B cell (primary cell): Measurements from ENCODE around the gene TBL1XR1. TPM values are rescaled to one million over a fixed set of nuclear protein-coding genes. Genes with fewer than 3 reads are reported as not detected.

Experiments used
- ATAC-seq: fragments of 200-7000 bp; cut with Tn5 transposase; one replicate; pipeline ENCODE4 v1.10.0; 2021; ENCODE audit warnings: low read depth, mild to moderate bottlenecking, moderate number of reproducible peaks, moderate library complexity
- CTCF ChIA-PET: fragments of 350-600 bp; sonication (Branson Sonifier 250); formaldehyde crosslinking; loops from one replicate; lab custom pipeline; 2021; ENCODE audit warnings: antibody characterized with exemption, inconsistent platforms; lab: Charles Lee
- POLR2A ChIA-PET: fragments of 350-600 bp; sonication (Branson Sonifier 250); formaldehyde crosslinking; loops from one replicate; lab custom pipeline; 2021; ENCODE audit warnings: antibody characterized with exemption; lab: Charles Lee
- DNase-seq: peaks from one replicate; pipeline ENCODE4 v3.0.0; 2013
- H2AFZ ChIP-seq: 2 replicates; pipeline ENCODE4 v1.6.1; 2012; ENCODE audit warnings: mild to moderate bottlenecking, low read depth, low read length; ENCODE audit not compliant: insufficient read depth, poor library complexity, severe bottlenecking
- H3K27ac ChIP-seq, 2 donors: 1 replicate in 1 of 2; 2 replicates in 1 of 2; pipeline ENCODE4 v1.5.1; 2012 to 2013; ENCODE audit warnings: low read length in 2 of 2, mild to moderate bottlenecking in 2 of 2, moderate library complexity in 1 of 2
- H3K27me3 ChIP-seq, 4 experiments: fragments of 200-600 bp in 1 of 4; sonication (generic) in 1 of 4; replicated peaks in 1 of 4; 1 replicate in 2 of 4; 2 replicates in 2 of 4; pipeline versions ENCODE4 v1.6.1 to v1.7.0; 2013 to 2016; ENCODE audit warnings: low read length in 3 of 4, mild to moderate bottlenecking in 2 of 4, mixed read lengths in 1 of 4, moderate library complexity in 1 of 4; ENCODE audit not compliant: insufficient read depth in 4 of 4, control insufficient read depth in 3 of 4; ENCODE audit errors: control extremely low read depth in 1 of 4
- H3K36me3 ChIP-seq, 2 experiments: replicated peaks in 1 of 2; 1 replicate in 1 of 2; 2 replicates in 1 of 2; pipeline versions ENCODE4 v1.6.1 to v1.7.1; 2013; ENCODE audit warnings: low read length in 1 of 2; ENCODE audit not compliant: insufficient read depth in 2 of 2, control insufficient read depth in 1 of 2; ENCODE audit errors: control extremely low read depth in 1 of 2, extremely low read depth in 1 of 2
- H3K4me1 ChIP-seq, 2 donors: fragments of 200-600 bp in 1 of 2; sonication (generic) in 1 of 2; 1 replicate in 1 of 2; 2 replicates in 1 of 2; pipeline versions ENCODE4 v1.5.1 to v1.6.1; 2013 to 2017; ENCODE audit warnings: low read length in 2 of 2; ENCODE audit not compliant: control insufficient read depth in 2 of 2, insufficient read depth in 2 of 2
- H3K4me2 ChIP-seq: replicated peaks from 2 replicates; pipeline ENCODE3; 2012; ENCODE audit warnings: mild to moderate bottlenecking, low read depth, low read length; ENCODE audit not compliant: poor library complexity, severe bottlenecking
- H3K4me3 ChIP-seq, 5 experiments: fragments of 200-600 bp in 1 of 5; sonication (generic) in 1 of 5; 1 replicate in 3 of 5; 2 replicates in 2 of 5; pipeline versions ENCODE4 v1.5.1 to v1.7.0; 2011 to 2016; ENCODE audit warnings: low read length in 4 of 5, mild to moderate bottlenecking in 4 of 5, low read depth in 2 of 5, control low read depth in 1 of 5, moderate library complexity in 1 of 5; ENCODE audit not compliant: insufficient read depth in 1 of 5; ENCODE audit errors: control extremely low read depth in 1 of 5, extremely low read depth in 1 of 5
- H3K79me2 ChIP-seq: fragments of 200-600 bp; sonication (generic); one replicate; pipeline ENCODE4 v1.6.0; 2016; ENCODE audit warnings: low read length; ENCODE audit not compliant: control insufficient read depth, insufficient read depth
- H3K9ac ChIP-seq: fragments of 200-600 bp; sonication (generic); 2 replicates; pipeline ENCODE4 v1.6.1; 2017; ENCODE audit warnings: mild to moderate bottlenecking, low read length, moderate library complexity
- H3K9me3 ChIP-seq, 3 donors: one replicate each; pipeline versions ENCODE4 v1.6.1 to v1.7.1; 2013; ENCODE audit warnings: low read length in 2 of 3; ENCODE audit not compliant: control insufficient read depth in 2 of 3, insufficient read depth in 1 of 3; ENCODE audit errors: control extremely low read depth in 1 of 3
- H4K20me1 ChIP-seq: 2 replicates; pipeline ENCODE4 v1.6.0; 2012; ENCODE audit warnings: mild to moderate bottlenecking, low read length; ENCODE audit not compliant: insufficient read depth, control insufficient read depth, poor library complexity, severe bottlenecking
- H3K27ac Mint-ChIP-seq: one replicate; pipeline ENCODE4 v1.8.0; 2021; ENCODE audit warnings: mixed read lengths
- H3K27me3 Mint-ChIP-seq: one replicate; pipeline ENCODE4 v1.8.0; 2021; ENCODE audit warnings: mixed read lengths
- H3K4me1 Mint-ChIP-seq: one replicate; pipeline ENCODE4 v1.8.0; 2021; ENCODE audit warnings: mixed read lengths
- H3K4me3 Mint-ChIP-seq: one replicate; pipeline ENCODE4 v1.8.0; 2021; ENCODE audit warnings: mixed read lengths
- H3K9me3 Mint-ChIP-seq: one replicate; pipeline ENCODE4 v1.8.0; 2022; ENCODE audit warnings: mixed read lengths; ENCODE audit not compliant: insufficient read depth
- EZH2 ChIP-seq: IDR thresholded peaks from 2 replicates; pipeline ENCODE4 v1.6.1; 2012; ENCODE audit warnings: borderline replicate concordance, low read depth, mild to moderate bottlenecking, moderate library complexity, low read length; ENCODE audit not compliant: insufficient read depth, poor library complexity, severe bottlenecking
- WGBS: methylation state at CpG from one replicate; pipeline ENCODE4 v1.1.5; 2013; ENCODE audit warnings: missing lambda C conversion rate; ENCODE audit not compliant: insufficient coverage; 5-methylcytosine and 5-hydroxymethylcytosine counted together
- intact Hi-C: fragments of 100-400 bp; cut with micrococcal nuclease; formaldehyde crosslinking; loops from one replicate; pipeline ENCODE4 v1.10.0; 2022
- polyA plus RNA-seq: library from polyadenylated mRNA; depleted of rRNA; stranded (reverse); fragments of >200 nt; gene quantifications from 2 replicates; pipeline ENCODE4 v1.2.3, GENCODE V29; 2012
- total RNA-seq, 2 donors: library from RNA; stranded (reverse); fragments of 120-200 nt in 1 of 2; gene quantifications; 1 replicate in 1 of 2; 2 replicates in 1 of 2; pipeline versions ENCODE4 v1.2.3 to v1.2.4, GENCODE V29; 2013 to 2022
- TF ChIP-seq, protein P1 (sequence below): fragments of 200-600 bp; IDR thresholded peaks from one replicate; pipeline ENCODE4 v1.8.0; 2022; ENCODE audit warnings: antibody characterized with exemption, mild to moderate bottlenecking

Gene TBL1XR1
- total and polyA plus RNA-seq, 2 donors (not counting 1 experiment from before 2014, with no cell fraction given) = 17.6 to 128 TPM

DNA sequence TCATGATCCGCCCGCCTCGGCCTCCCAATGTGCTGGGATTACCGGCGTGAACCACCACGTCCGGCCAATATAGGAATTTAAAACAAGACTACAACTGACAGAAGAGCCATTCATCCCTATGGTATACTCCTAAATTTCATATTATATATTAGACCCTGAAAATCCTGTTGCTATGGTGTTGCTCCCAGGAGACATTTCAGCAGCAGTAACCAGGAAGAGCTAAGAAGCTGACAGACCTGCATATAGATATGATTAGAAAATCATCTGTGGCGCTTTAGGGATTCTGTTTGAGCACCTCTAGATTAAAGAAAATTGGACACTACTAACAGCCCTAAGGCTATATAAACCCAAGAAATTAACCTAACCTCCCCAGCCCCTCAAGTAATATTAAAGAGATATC is 38.8 kb downstream of the TBL1XR1 start:
- H3K27ac Mint-ChIP-seq = no peak overlapping the region
- 100% methylated on average over 3 of the region's 8 CpGs for WGBS

DNA sequence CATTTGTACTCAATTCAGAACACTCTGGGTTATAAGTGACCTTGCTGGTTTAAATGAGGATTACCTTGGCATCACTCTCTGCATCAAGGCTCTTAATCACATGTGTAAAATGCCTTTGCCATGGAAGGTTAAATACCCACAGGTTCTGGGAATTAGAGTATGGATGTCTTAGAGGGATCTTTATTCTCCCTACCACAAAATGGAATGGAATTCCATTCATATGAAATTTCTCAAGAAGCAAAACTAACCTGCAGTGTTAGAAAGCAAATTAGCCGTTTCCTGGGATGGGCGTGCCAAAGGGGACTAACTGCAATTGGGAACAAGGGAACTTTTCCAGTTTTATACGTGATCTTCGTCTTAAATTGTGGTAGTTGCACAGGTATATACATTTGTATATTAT is 39.8 kb downstream of the TBL1XR1 start:
- no CpG with 5 or more reads among the region's 4 CpGs for WGBS
- Mint-ChIP-seq H3K9me3 (peaks cover 2% of the 10 kb centered on the region), H3K27me3 (no peaks in the 10 kb centered on the region), H3K4me3 (no peak overlapping the region), H3K27ac (no peak overlapping the region), H3K4me1 (peaks cover 43% of the 10 kb centered on the region)
- peaks cover 98% of the 10 kb centered on the region for H3K79me2 ChIP-seq
- TF ChIP-seq EZH2 = no peak
- TF ChIP-seq, protein P1, sequence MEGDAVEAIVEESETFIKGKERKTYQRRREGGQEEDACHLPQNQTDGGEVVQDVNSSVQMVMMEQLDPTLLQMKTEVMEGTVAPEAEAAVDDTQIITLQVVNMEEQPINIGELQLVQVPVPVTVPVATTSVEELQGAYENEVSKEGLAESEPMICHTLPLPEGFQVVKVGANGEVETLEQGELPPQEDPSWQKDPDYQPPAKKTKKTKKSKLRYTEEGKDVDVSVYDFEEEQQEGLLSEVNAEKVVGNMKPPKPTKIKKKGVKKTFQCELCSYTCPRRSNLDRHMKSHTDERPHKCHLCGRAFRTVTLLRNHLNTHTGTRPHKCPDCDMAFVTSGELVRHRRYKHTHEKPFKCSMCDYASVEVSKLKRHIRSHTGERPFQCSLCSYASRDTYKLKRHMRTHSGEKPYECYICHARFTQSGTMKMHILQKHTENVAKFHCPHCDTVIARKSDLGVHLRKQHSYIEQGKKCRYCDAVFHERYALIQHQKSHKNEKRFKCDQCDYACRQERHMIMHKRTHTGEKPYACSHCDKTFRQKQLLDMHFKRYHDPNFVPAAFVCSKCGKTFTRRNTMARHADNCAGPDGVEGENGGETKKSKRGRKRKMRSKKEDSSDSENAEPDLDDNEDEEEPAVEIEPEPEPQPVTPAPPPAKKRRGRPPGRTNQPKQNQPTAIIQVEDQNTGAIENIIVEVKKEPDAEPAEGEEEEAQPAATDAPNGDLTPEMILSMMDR = no peak
- H3K27ac ChIP-seq = no peak overlapping the region
- no peaks in the 10 kb centered on the region for H4K20me1 ChIP-seq
- ChIA-PET POLR2A (no interaction called here), CTCF (no interaction called here)
- H3K4me2 ChIP-seq = no peak overlapping the region
- intact Hi-C loops = no loop called here
- no peak overlapping the region for H3K9ac ChIP-seq
- peaks cover 0 to 8% (median 2%) of the 10 kb centered on the region in 3 donors for H3K9me3 ChIP-seq
- H2AFZ ChIP-seq = no peak overlapping the region
- H3K36me3 ChIP-seq = peaks cover 2 to 4% of the 10 kb centered on the region in 2 experiments
- H3K4me3 ChIP-seq = no peak overlapping the region
- H3K4me1 ChIP-seq = no peaks in the 10 kb centered on the region
- ATAC-seq (no peak), DNase-seq (no peak)
- H3K27me3 ChIP-seq = no peaks in the 10 kb centered on the region

More for the DNA sequence above, 38.8 kb downstream of the TBL1XR1 start:
- Mint-ChIP-seq H3K27me3 (no peaks in the 10 kb centered on the region), H3K4me3 (no peak overlapping the region), H3K4me1 (peaks cover 41% of the 10 kb centered on the region), H3K9me3 (peaks cover 2% of the 10 kb centered on the region)
- Histone ChIP-seq H3K27me3 (no peaks in the 10 kb centered on the region), H3K9me3 (peaks cover 0 to 8% (median 2%) of the 10 kb centered on the region in 3 donors), H3K4me1 (no peaks in the 10 kb centered on the region), H3K4me3 (no peak overlapping the region), H3K79me2 (peaks cover 98% of the 10 kb centered on the region), H3K27ac (no peak overlapping the region), H3K36me3 (peaks cover 2 to 4% of the 10 kb centered on the region in 2 experiments), H3K9ac (no peak overlapping the region), H2AFZ (no peak overlapping the region), H3K4me2 (no peak overlapping the region), H4K20me1 (peaks cover 8% of the 10 kb centered on the region)
- ATAC-seq = no peak
- no peak for DNase-seq
- CTCF ChIA-PET = no interaction called here
- TF ChIP-seq, protein P1 = no peak
- no peak for TF ChIP-seq EZH2
- POLR2A ChIA-PET = no interaction called here
- intact Hi-C loops = no loop called here
